ENCODE results near the gene ACER1.

Gene ACER1

DNA sequence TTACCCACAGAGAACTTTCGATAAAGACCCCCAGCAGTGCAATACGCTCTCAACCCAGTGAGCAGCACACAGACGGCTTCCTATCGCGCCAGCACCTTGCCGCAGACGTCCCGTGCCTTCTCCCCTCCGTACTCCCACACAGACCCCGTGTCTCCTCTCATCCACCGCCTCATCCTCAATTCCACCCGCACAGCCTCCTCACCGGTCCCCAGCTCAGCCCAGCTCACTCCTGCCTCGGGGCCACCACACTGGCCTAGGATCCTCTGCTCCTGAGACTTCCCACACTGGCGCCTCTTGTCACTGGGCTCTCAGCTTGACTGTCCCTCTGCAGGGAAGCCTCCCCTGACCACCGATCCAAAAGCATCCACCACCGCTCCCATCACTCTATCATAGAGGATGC is 62.6 kb downstream of the ACER1 start:
- ChIA-PET CTCF (interaction anchor here (0.9 to 1.7 kb wide), 2 partner anchors 52 to 222 kb away, joined by 4 to 5 read pairs; no protein-coding TSS in a partner anchor), POLR2A (ENCODE audit: low non-redundant PET) (interaction anchor here (0.6 kb wide), 1 partner anchor 34 kb away, joined by 4 read pairs; no protein-coding TSS in a partner anchor)
- TF ChIP-seq CTCF (conservative IDR thresholded peaks at IDR 0.05; ENCODE audit: low read depth), result no peak
- no peak for DNase-seq (ENCODE audit: low spot score)
- peak overlapping the region; percentile 100 for H3K27ac ChIP-seq

DNA sequence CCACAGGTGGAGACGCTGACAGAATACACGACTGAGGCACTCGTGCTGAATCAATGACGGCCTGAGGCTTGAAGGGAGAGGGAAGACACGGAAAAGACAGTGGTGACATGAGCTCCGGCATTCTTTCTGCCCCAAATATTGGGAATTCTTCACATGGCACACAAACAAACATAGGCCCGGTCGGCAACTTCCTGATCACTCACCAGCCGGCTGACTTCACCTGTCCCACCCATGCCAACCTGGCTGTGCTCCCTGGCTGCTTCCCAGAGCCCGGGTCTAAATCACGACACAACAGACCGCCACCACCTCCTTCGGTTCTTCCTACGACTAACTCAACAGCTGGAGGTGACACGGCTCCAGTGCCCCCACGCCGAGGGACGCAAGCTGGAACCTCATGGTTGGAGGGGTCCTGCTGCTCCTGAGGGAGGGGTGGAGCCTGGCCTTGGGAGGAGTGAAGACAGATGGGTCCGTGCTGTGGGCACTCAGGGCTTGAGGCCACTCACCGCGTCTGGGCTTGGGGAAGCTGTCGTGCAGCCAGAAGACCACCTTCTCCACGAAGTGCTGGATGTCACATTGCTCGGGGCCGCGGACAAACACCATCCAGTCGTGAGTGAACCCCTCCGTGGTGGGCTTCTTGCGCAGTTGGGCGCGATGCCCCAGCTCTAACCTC is 63.2 kb downstream of the ACER1 start:
- peak overlapping the region; percentile 100 for H3K27ac ChIP-seq
- ChIA-PET CTCF (interaction anchor here (0.9 kb wide), 1 partner anchor 51 kb away, joined by 4 read pairs; no protein-coding TSS in a partner anchor), POLR2A (ENCODE audit: low non-redundant PET) (interaction anchor here (0.6 kb wide), 1 partner anchor 33 kb away, joined by 4 read pairs; no protein-coding TSS in a partner anchor)
- DNase-seq (ENCODE audit: low spot score), result no peak
- TF ChIP-seq CTCF (conservative IDR thresholded peaks at IDR 0.05; ENCODE audit: low read depth), result no peak

DNA sequence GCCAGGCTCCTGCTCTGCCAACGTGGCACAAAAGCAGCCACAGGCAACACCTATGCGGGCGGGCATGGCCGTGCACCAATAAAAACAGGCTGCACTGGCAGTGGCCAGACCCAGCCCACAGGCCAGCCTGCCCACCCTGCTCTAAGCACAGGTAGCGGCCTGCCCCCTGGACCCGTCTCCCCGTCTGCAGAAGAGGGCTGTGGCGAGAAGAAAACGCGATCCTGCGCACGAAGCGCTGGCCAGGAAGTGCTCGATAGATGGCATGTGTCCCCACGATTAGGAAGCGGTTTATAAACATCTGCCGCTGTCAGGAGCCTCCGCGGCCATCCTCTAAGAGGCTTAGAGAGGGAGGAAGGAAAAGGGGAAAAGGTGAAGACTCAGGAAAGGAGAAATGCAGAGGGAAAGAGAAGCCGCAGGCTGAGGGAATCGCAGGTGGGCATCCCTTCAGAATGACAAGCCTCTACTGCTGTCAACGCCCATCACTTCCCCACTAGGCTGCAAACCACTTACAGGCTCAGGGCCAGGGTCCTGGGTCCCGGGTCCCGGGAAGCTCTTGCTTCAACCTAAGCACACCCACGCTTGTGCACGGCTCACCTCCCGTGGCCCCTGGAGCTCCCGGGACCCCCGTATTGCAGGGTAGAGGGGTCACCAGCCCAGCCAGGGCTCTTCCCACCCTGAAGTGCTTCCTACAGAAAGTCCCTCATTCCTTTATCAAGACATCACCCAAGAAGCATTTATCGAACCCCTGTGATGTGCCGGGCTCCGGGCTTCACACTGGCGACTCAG is 64.1 kb downstream of the ACER1 start:
- no peak for DNase-seq (ENCODE audit: low spot score)
- ChIA-PET CTCF (no interaction called here), POLR2A (ENCODE audit: low non-redundant PET) (no interaction called here)
- H3K27ac ChIP-seq, result peak overlapping the region; percentile 100
- no peak for TF ChIP-seq CTCF (conservative IDR thresholded peaks at IDR 0.05; ENCODE audit: low read depth)

GRCh38 chr19:6268382-6268771 is 65.0 kb downstream of the ACER1 start:
- CTCF ChIA-PET, result no interaction called here
- peak overlapping the region; percentile 100 for H3K27ac ChIP-seq
- DNase-seq (ENCODE audit: low spot score), result no peak
- TF ChIP-seq CTCF (conservative IDR thresholded peaks at IDR 0.05; ENCODE audit: low read depth), result no peak
- POLR2A ChIA-PET (ENCODE audit: low non-redundant PET), result no interaction called here

DNA sequence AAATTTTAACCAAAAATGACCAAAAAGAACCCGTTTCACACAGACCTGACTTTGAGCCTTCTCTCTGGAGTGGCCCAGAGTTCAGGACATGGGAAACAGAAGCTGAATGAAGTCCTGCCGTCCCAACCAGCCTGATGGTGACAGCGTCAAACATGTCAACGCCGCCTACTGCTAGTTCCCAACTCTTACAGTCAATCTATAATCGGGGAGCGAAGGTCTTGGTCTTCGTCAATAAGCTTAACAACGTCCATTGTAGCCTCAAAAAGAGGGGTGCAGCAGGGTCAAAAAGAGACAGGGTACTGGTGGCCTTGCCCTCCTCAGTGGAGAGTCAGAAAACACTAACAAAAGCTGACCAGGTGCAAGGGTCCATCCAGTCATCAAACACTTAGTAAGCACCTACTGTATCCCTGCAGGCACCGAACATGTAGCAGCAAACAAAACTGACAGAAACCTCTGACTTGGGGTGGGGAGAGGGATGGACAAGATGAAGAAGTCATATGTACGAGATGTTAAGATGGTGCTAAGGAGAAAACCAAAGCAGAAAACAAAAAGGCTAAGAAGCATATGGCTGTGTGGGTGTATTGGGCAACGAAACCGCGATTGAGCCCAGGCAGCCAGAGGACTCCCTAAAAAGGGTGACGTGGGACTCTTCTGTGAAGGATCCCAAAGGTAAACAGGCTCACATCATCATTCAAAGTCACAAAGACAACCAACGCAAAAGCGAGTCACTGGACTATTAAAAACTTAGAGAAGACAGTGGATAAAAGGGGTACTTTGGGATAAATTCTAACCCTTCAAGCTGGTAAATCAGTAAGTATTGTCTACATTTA is 65.6 kb downstream of the ACER1 start:
- CTCF ChIA-PET, result no interaction called here
- POLR2A ChIA-PET (ENCODE audit: low non-redundant PET), result no interaction called here
- TF ChIP-seq CTCF (conservative IDR thresholded peaks at IDR 0.05; ENCODE audit: low read depth), result no peak
- H3K27ac ChIP-seq, result no peak overlapping the region
- DNase-seq (ENCODE audit: low spot score), result no peak

DNA sequence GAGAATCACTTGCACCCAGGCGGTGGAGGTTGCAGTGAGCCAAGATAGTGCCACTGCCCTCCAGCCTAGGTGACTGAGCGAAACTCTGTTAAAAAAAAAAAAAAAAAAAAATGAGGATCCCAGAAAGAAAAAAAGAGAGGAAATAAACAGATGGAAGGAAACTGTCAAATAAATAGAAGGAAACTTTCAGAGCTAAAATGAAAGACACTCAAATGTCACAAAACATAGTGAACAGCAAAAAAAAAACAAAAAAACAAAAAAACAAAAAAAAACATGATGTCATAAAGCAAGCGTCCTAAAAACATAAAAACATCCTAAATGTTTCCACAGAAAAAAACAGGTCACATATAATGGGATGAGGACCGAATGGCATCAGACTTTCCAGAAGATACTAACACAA is 68.6 kb downstream of the ACER1 start:
- DNase-seq (ENCODE audit: low spot score), result no peak
- no peak for TF ChIP-seq CTCF (conservative IDR thresholded peaks at IDR 0.05; ENCODE audit: low read depth)
- CTCF ChIA-PET, result interaction anchor here (0.7 kb wide), 1 partner anchor 295 kb away, joined by 5 read pairs; no protein-coding TSS in a partner anchor
- POLR2A ChIA-PET (ENCODE audit: low non-redundant PET), result interaction anchor here (0.6 kb wide), 1 partner anchor 162 kb away, joined by 5 read pairs; no protein-coding TSS in a partner anchor
- H3K27ac ChIP-seq, result peak overlapping the region; percentile 60

Data from RWPE1 (cell line).